Colonic mucosa (tissue), 4 donors: Measurements from ENCODE around the gene CAV1. TPM values are rescaled to one million over a fixed set of nuclear protein-coding genes. Genes with fewer than 3 reads are reported as not detected.

Source experiments
- DNase-seq: peaks from one replicate; pipeline ENCODE4 v3.0.0-alpha.2; 2020
- H3K27ac ChIP-seq: fragments of 200-600 bp; one replicate; pipeline ENCODE4 v1.8.0; 2021
- H3K27me3 ChIP-seq: fragments of 200-600 bp; one replicate; pipeline ENCODE4 v1.8.0; 2021
- H3K36me3 ChIP-seq: fragments of 200-600 bp; one replicate; pipeline ENCODE4 v1.8.0; 2021
- H3K4me1 ChIP-seq: fragments of 200-600 bp; one replicate; pipeline ENCODE4 v1.8.0; 2021; ENCODE audit warnings: mild to moderate bottlenecking
- H3K4me3 ChIP-seq: fragments of 200-600 bp; one replicate; pipeline ENCODE4 v1.8.0; 2021
- H3K9ac ChIP-seq, 2 donors: one replicate each; pipeline ENCODE4 v1.7.0; 2013; ENCODE audit warnings: control low read depth in 2 of 2, low read depth in 2 of 2, low read length in 2 of 2
- H3K9me3 ChIP-seq: fragments of 200-600 bp; one replicate; pipeline ENCODE4 v1.8.0; 2021
- intact Hi-C: fragments of 100-400 bp; cut with DNase I; formaldehyde crosslinking; loops from one replicate; pipeline ENCODE4 v1.14.1; 2022
- total RNA-seq, 2 donors: library from RNA; stranded (reverse); fragmentation: NEBNext Ultra II Directional in 1 of 2; extraction: Animal tissue kit (Norgen Biotek cat#: 25700) in 1 of 2; gene quantifications; one replicate each; pipeline ENCODE4 v1.2.1, GENCODE V29; 2021
- TF ChIP-seq, protein P1 (sequence below): fragments of 200-600 bp; IDR thresholded peaks from one replicate; pipeline ENCODE4 v1.8.0; 2022; ENCODE audit warnings: antibody characterized with exemption, mild to moderate bottlenecking
- donor health status: healthy.
- donor health status: DM: no; HTN: no; CAD: no.
- donor health status: DM: no; HTN: no; CAD: no.

The CAV1 gene
- total RNA-seq, 2 donors from 2014 or later, result 16.1 to 87.0 TPM

DNA sequence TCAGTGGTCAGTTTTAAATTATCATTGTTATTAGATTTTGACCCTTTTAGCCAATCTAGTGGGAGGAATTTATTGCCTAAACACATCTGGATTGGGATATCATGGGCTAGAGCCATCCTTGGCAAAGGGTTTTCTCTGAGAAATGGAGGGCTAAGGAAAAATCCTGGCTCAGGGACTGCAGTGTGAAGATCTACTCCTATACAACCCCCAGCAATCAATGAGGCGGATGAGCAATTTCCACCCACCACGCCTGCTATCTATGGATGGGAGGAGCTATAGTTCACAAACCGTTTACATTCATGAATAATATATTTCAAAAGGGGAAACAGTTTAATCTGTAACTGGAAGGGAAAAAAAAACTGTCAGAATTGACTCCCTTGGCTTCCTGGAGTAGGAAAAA, 2.7 kb downstream of the CAV1 start:
- H3K4me3 ChIP-seq, result peak overlapping the region; percentile 51
- H3K9me3 ChIP-seq, result no peaks in the 10 kb centered on the region
- no peaks in the 10 kb centered on the region for H3K36me3 ChIP-seq
- intact Hi-C loops, result loop anchor here (5.0 kb wide), 2 partner anchors 90 to 265 kb away; no protein-coding TSS in a partner anchor
- H3K27me3 ChIP-seq, result peaks cover 23% of the 10 kb centered on the region
- H3K27ac ChIP-seq, result peak overlapping the region; percentile 68
- TF ChIP-seq, protein P1, sequence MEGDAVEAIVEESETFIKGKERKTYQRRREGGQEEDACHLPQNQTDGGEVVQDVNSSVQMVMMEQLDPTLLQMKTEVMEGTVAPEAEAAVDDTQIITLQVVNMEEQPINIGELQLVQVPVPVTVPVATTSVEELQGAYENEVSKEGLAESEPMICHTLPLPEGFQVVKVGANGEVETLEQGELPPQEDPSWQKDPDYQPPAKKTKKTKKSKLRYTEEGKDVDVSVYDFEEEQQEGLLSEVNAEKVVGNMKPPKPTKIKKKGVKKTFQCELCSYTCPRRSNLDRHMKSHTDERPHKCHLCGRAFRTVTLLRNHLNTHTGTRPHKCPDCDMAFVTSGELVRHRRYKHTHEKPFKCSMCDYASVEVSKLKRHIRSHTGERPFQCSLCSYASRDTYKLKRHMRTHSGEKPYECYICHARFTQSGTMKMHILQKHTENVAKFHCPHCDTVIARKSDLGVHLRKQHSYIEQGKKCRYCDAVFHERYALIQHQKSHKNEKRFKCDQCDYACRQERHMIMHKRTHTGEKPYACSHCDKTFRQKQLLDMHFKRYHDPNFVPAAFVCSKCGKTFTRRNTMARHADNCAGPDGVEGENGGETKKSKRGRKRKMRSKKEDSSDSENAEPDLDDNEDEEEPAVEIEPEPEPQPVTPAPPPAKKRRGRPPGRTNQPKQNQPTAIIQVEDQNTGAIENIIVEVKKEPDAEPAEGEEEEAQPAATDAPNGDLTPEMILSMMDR, result no peak
- DNase-seq, result no peak
- peaks cover 9% of the 10 kb centered on the region for H3K4me1 ChIP-seq
- peak overlapping the region in 1 of 2 donors; percentile 81 for H3K9ac ChIP-seq

DNA sequence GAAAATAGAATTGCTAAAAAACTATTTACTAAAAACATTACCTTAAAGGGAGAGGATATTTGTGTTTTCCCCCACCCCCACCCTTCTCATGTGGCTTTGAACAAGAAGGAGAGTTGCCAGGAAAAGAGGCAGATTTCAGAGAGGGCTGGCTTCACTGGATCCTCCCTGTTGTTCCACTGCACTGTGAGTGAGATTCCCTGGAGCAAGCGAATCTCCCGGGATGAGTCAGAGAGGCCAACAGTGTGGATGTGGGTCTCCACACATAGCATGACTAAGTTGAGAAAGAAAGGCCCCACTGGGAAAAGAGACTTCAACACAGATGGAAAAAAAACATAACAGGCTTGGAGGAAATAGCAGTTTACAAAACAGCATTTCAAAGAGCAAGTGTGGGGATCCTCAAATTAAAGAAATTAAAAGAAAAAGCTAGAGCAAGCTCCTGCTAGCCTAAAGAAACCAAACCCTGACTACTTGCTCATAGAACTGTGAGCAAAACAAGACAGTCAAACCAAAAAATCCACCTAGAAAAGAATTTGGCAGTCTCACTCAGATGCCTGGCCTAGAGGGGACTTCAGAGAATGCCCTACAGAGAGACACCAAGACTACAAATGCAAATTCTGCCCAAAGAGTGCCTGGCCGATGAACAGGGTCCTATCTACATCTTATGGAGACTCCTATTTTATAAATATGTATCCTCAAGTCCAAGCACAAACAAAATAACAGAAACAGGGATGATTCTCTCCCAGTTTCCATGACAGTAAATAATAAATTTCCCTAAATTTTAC, 3.4 kb downstream of the CAV1 start:
- Histone ChIP-seq H3K4me3 (no peak overlapping the region), H3K36me3 (no peaks in the 10 kb centered on the region), H3K27ac (peak overlapping the region; percentile 68), H3K4me1 (peaks cover 9% of the 10 kb centered on the region), H3K9ac (peak overlapping the region in 1 of 2 donors; percentile 21), H3K9me3 (no peaks in the 10 kb centered on the region), H3K27me3 (peaks cover 23% of the 10 kb centered on the region)
- TF ChIP-seq, protein P1, result no peak
- intact Hi-C loops, result loop anchor here (5.0 kb wide), 2 partner anchors 91 to 266 kb away; no protein-coding TSS in a partner anchor
- peak; percentile 36 for DNase-seq

DNA sequence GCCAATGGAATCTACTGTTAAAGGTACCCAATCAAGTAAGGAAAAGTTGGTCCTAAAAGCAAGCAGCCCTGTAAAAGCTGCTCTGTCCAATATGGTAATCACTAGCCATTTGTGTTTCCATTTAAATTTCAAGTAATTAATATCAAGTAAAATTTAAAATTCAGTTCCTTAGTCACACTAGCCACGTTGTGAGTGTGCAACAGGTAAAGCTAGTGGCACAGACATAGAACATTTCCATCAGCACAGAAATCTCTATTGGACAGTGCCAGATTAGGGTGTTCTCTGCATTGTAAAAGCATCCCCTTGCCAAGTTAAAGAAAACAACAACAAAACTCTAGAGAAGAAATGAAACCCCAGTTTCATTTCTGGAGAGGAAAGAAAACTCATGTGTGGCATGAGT, 4.4 kb downstream of the CAV1 start:
- H3K9ac ChIP-seq, result no peak overlapping the region
- H3K4me1 ChIP-seq, result peaks cover 9% of the 10 kb centered on the region
- H3K36me3 ChIP-seq, result no peaks in the 10 kb centered on the region
- intact Hi-C loops, result loop anchor here (5.0 kb wide), 2 partner anchors 92 to 267 kb away; no protein-coding TSS in a partner anchor
- H3K9me3 ChIP-seq, result no peaks in the 10 kb centered on the region
- no peak overlapping the region for H3K27ac ChIP-seq
- no peak for DNase-seq
- H3K27me3 ChIP-seq, result peaks cover 22% of the 10 kb centered on the region
- TF ChIP-seq, protein P1, result no peak
- H3K4me3 ChIP-seq, result no peak overlapping the region

DNA sequence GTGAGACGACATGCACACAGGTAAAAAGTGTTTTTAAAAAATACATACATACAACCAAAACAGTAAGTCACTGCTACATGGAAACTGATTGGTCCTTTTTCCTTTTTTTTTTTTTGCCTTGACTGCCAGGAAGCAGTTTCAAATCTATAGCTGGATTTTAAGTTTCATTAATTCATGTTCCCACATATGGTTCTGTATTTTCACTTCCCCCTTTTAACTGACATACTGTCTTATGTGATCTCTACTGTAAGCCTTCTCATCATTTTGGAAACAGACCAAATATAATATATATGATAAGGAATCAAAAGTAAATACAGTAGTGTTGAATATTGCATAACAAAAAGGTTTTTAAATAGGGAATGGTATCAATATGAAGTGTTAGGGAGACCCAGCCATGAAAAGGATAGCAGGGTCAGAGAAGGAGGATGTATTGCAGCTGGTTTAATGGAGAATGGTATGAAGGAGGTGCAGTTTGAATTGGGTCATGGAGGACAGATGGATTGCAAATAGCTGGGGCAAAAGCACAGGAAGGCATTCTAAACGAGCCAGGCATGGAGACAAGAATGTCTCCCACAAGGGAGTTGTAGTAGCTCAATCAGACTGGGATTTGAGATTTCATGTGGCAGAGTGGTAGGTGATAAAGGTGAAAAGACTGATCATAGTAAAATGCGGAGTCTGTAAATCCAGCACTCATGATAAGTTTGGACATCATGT, 5.4 kb downstream of the CAV1 start:
- Histone ChIP-seq H3K4me3 (peak overlapping the region; percentile 3), H3K27ac (no peak overlapping the region), H3K9ac (no peak overlapping the region), H3K9me3 (no peaks in the 10 kb centered on the region), H3K36me3 (no peaks in the 10 kb centered on the region), H3K4me1 (peaks cover 1% of the 10 kb centered on the region), H3K27me3 (peaks cover 12% of the 10 kb centered on the region)
- intact Hi-C loops, result no loop called here
- TF ChIP-seq, protein P1, result no peak
- DNase-seq, result no peak

DNA sequence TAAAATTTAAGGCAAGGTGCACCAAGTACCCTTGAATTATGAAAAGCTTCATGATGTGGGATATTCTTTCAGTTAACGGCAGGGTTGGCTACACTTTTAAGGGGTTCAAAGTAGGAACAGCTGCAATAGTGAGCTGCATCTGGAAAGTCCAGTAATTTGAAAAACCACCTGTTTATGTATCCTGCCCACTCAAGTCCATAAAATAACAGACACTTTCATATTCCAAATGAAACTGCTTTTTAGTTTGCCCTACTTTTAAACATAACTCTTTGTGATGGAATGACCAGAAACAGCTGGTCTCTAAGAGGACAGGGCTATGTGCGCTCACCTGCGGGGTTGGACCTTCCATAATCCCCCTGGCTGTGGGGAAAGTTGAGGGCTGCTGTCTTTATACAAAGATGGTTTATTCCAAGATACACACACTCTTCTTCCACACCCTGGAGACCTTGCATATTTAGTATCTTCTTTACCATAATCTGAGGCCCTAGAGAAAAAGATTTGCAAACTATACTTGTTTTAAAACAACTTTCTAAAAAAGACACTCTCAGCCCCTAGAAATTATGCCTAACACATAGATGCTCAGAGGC, 7.4 kb downstream of the CAV1 start:
- Histone ChIP-seq H3K9ac (no peak overlapping the region), H3K4me3 (no peak overlapping the region), H3K27me3 (no peaks in the 10 kb centered on the region), H3K4me1 (no peaks in the 10 kb centered on the region), H3K36me3 (no peaks in the 10 kb centered on the region), H3K9me3 (no peaks in the 10 kb centered on the region), H3K27ac (no peak overlapping the region)
- TF ChIP-seq, protein P1, result no peak
- no peak for DNase-seq
- intact Hi-C loops, result no loop called here
